ENCODE results near the gene SLCO4A1.

The SLCO4A1 gene

GRCh38 chr20:62670156-62670555 is 27.9 kb downstream of the SLCO4A1 start:
- DNase-seq (ENCODE audit: low read depth), result no peak
- no peak overlapping the region for H3K4me3 ChIP-seq (ENCODE audit: low read length)
- no peak for TF ChIP-seq CTCF (conservative IDR thresholded peaks at IDR 0.05; ENCODE audit: low read depth, low read length)

GRCh38 chr20:62670998-62671397 is 28.7 kb downstream of the SLCO4A1 start:
- no peak overlapping the region for H3K4me3 ChIP-seq (ENCODE audit: low read length)
- no peak for DNase-seq (ENCODE audit: low read depth)
- TF ChIP-seq CTCF (conservative IDR thresholded peaks at IDR 0.05; ENCODE audit: low read depth, low read length), result no peak

- no peak overlapping the region for H3K4me3 ChIP-seq (ENCODE audit: low read length)
- no peak for TF ChIP-seq CTCF (conservative IDR thresholded peaks at IDR 0.05; ENCODE audit: low read depth, low read length)
- no peak for DNase-seq (ENCODE audit: low read depth)
Measured at GRCh38 chr20:62671765-62672164, 29.5 kb downstream of the SLCO4A1 start.

GRCh38 chr20:62674370-62674769 is 32.1 kb downstream of the SLCO4A1 start:
- no peak for DNase-seq (ENCODE audit: low read depth)

GRCh38 chr20:62675156-62675876 is 33.0 kb downstream of the SLCO4A1 start:
- no peak overlapping the region for H3K4me3 ChIP-seq (ENCODE audit: low read length)
- no peak for TF ChIP-seq CTCF (conservative IDR thresholded peaks at IDR 0.05; ENCODE audit: low read depth, low read length)
- no peak for DNase-seq (ENCODE audit: low read depth)

More at GRCh38 chr20:62674370-62674769, 32.1 kb downstream of the SLCO4A1 start:
- TF ChIP-seq CTCF (conservative IDR thresholded peaks at IDR 0.05; ENCODE audit: low read depth, low read length), result no peak
- H3K4me3 ChIP-seq (ENCODE audit: low read length), result no peak overlapping the region

GRCh38 chr20:62675877-62676260 is 33.6 kb downstream of the SLCO4A1 start:
- no peak for TF ChIP-seq CTCF (conservative IDR thresholded peaks at IDR 0.05; ENCODE audit: low read depth, low read length)

GRCh38 chr20:62676976-62677375 is 34.7 kb downstream of the SLCO4A1 start:
- H3K4me3 ChIP-seq (ENCODE audit: low read length), result no peak overlapping the region
- DNase-seq (ENCODE audit: low read depth), result no peak
- TF ChIP-seq CTCF (conservative IDR thresholded peaks at IDR 0.05; ENCODE audit: low read depth, low read length), result no peak

More at GRCh38 chr20:62675877-62676260, 33.6 kb downstream of the SLCO4A1 start:
- H3K4me3 ChIP-seq (ENCODE audit: low read length), result no peak overlapping the region
- no peak for DNase-seq (ENCODE audit: low read depth)
